PC-3 (cell line): ENCODE data around the gene TTI1.

ENCODE experiments used
- CTCF ChIP-seq: fragments of 300-600 bp; sonication (generic); conservative IDR thresholded peaks from 2 replicates; pipeline ENCODE4 v1.5.1; 2017; ENCODE audit warnings: antibody characterized with exemption, low read depth, mild to moderate bottlenecking, low read length
- EZH2 ChIP-seq: fragments of 300-600 bp; sonication (generic); IDR thresholded peaks from one replicate; pipeline ENCODE4 v1.6.1; 2017; ENCODE audit warnings: antibody characterized with exemption, mild to moderate bottlenecking, low read length; ENCODE audit not compliant: unreplicated experiment

DNA sequence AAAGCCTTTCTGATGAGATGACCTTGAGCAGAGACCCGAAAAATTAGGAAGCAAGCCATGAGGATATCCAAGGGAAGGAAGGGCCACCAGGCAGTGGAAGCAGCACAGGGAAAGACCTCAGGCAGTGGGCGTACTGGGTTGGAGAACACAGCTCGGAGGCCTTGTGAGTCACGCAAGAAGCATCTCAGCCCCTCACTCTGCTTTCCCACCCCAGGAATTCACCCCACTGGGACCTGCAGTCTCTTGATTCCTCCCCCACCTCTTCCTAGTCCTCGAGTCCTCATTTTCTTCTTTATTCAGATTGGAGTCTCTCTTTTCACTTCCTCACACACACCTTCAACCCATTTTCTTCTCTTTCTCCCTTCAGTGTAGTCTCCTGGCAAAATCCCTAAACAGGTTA, 27.3 kb upstream of the TTI1 start:
- TF ChIP-seq CTCF = no peak
- no peak for TF ChIP-seq EZH2
